Astrocyte of the cerebellum (primary cell): ENCODE data around the gene ATP1A2.

Source experiments
- DNase-seq: peaks from one replicate; pipeline ENCODE4 v3.0.0-alpha.2; 2011; ENCODE audit warnings: low read depth
- H3K4me3 ChIP-seq: 2 replicates; pipeline ENCODE4 v1.5.1; 2011; ENCODE audit warnings: mild to moderate bottlenecking, low read depth, low read length, moderate library complexity
- CTCF ChIP-seq: IDR thresholded peaks from 2 replicates; pipeline ENCODE4 v1.5.1; 2012; ENCODE audit warnings: low read length, low read depth, moderate library complexity, mild to moderate bottlenecking; ENCODE audit errors: missing control alignments
- in situ Hi-C: cut with HindIII; loops from 2 replicates; pipeline ENCODE4 v1.10.0; 2017; ENCODE audit warnings: low sequenced_read_pairs

Gene ATP1A2

GRCh38 chr1:160149716-160150115 is 34.2 kb downstream of the ATP1A2 start:
- no peak for DNase-seq
- no peak for TF ChIP-seq CTCF
- in situ Hi-C loops = loop anchor here (5.0 kb wide), 1 partner anchor 68 kb away; no protein-coding TSS in a partner anchor

GRCh38 chr1:160151303-160151702 is 35.7 kb downstream of the ATP1A2 start, which contains the start of gene ATP1A4:
ATP1A4 (plus strand) TSS chr1:160151603; CDS start chr1:160152041, 438 bp downstream.
- H3K4me3 ChIP-seq = no peak within 1 kb of the TSS
- TF ChIP-seq CTCF = no peak
- in situ Hi-C loops = no loop called here
- DNase-seq = no peak

More at GRCh38 chr1:160149716-160150115, 34.2 kb downstream of the ATP1A2 start:
- H3K4me3 ChIP-seq = no peak overlapping the region

GRCh38 chr1:160154790-160155189 is 39.2 kb downstream of the ATP1A2 start:
- in situ Hi-C loops = no loop called here
- no peak for TF ChIP-seq CTCF
- no peak overlapping the region for H3K4me3 ChIP-seq
- no peak for DNase-seq

- no peak for TF ChIP-seq CTCF
- DNase-seq = no peak
- in situ Hi-C loops = no loop called here
These were observed 40.8 kb downstream of the ATP1A2 start for GRCh38 chr1:160156361-160156760.

GRCh38 chr1:160157174-160157573 is 41.6 kb downstream of the ATP1A2 start:
- no peak for DNase-seq
- TF ChIP-seq CTCF = no peak
- in situ Hi-C loops = no loop called here
- H3K4me3 ChIP-seq = no peak overlapping the region

More at GRCh38 chr1:160156361-160156760, 40.8 kb downstream of the ATP1A2 start:
- H3K4me3 ChIP-seq = no peak overlapping the region

GRCh38 chr1:160158031-160158430 is 42.5 kb downstream of the ATP1A2 start:
- in situ Hi-C loops = no loop called here
- TF ChIP-seq CTCF = no peak
- DNase-seq = no peak

More at GRCh38 chr1:160158031-160158430, 42.5 kb downstream of the ATP1A2 start:
- H3K4me3 ChIP-seq = no peak overlapping the region
